HCT116 (cell line): ENCODE data around the gene EML3. TPM values are rescaled to one million over a fixed set of nuclear protein-coding genes. Genes with fewer than 3 reads are reported as not detected.

Experiments used
- ATAC-seq: fragments of 200-7000 bp; cut with Tn5 transposase; 2 replicates; pipeline ENCODE4 v1.9.1; 2020; ENCODE audit warnings: mild to moderate bottlenecking, moderate library complexity
- BruUV-seq: library from RNA; stranded (reverse); fragments of 400-500 nt; replicated peaks from 2 replicates; lab custom pipeline; 2021; lab: Mats Ljungman, UMichigan
- CTCF ChIA-PET: fragments of 300-600 bp; sonication (Branson Sonifier 250); formaldehyde crosslinking; loops from one replicate; lab custom pipeline; 2021; ENCODE audit warnings: antibody characterized with exemption; lab: Charles Lee
- POLR2A ChIA-PET: fragments of 300-600, 350-600 bp; sonication (Branson Sonifier 250); formaldehyde crosslinking; loops from one replicate; lab custom pipeline; 2021; ENCODE audit warnings: antibody characterized with exemption; lab: Charles Lee
- RAD21 ChIA-PET, 2 experiments: fragments of 300-600 bp; sonication (Branson Sonifier 250); formaldehyde crosslinking; loops; one replicate each; lab custom pipeline; 2023; ENCODE audit warnings: low total read pairs in 2 of 2; ENCODE audit not compliant: uncharacterized antibody in 2 of 2, unreplicated experiment in 2 of 2, low non-redundant PET in 1 of 2; lab: Charles Lee
- DNase-seq: peaks from one replicate; pipeline ENCODE4 v3.0.0-alpha.2; 2010; ENCODE audit warnings: low read depth, low spot score
- H2AFZ ChIP-seq: fragments of 200-600 bp; shearing (Covaris generic), sonication (generic); 2 replicates; pipeline ENCODE4 v1.6.1; 2017; ENCODE audit warnings: low read depth, mixed run types, mixed read lengths, antibody characterized with exemption, low read length; ENCODE audit not compliant: poor library complexity, severe bottlenecking
- H3K27ac ChIP-seq: 2 replicates; pipeline ENCODE4 v1.5.1; 2012; ENCODE audit warnings: low read depth, low read length
- H3K27me3 ChIP-seq: fragments of 200-600 bp; sonication (generic); 2 replicates; pipeline ENCODE4 v1.6.1; 2016; ENCODE audit warnings: mixed run types, low read length, mixed read lengths; ENCODE audit not compliant: insufficient read depth
- H3K36me3 ChIP-seq, 2 experiments: fragments of 200-500 bp in 1 of 2; fragments of 200-600 bp in 1 of 2; sonication (Bioruptor generic) in 1 of 2; sonication (generic) in 1 of 2; 2 replicates each; pipeline versions ENCODE4 v1.5.1 to v1.6.1; 2014 to 2016; ENCODE audit warnings: low read length in 2 of 2, inconsistent platforms in 1 of 2, mixed read lengths in 1 of 2, mixed run types in 1 of 2; ENCODE audit not compliant: insufficient read depth in 2 of 2, control insufficient read depth in 1 of 2
- H3K4me1 ChIP-seq, 2 experiments: fragments of 200-600 bp in 1 of 2; sonication (generic) in 1 of 2; 2 replicates each; pipeline versions ENCODE4 v1.5.1 to v1.6.1; 2012 to 2017; ENCODE audit warnings: low read length in 2 of 2, inconsistent platforms in 1 of 2, mild to moderate bottlenecking in 1 of 2, mixed read lengths in 1 of 2, mixed run types in 1 of 2, moderate library complexity in 1 of 2; ENCODE audit not compliant: insufficient read depth in 2 of 2, control insufficient read depth in 1 of 2
- H3K4me2 ChIP-seq: fragments of 200-600 bp; sonication (generic); 2 replicates; pipeline ENCODE4 v1.6.1; 2017; ENCODE audit warnings: mixed run types, low read length, mixed read lengths
- H3K4me3 ChIP-seq, 2 experiments: fragments of 200-600 bp in 1 of 2; sonication (generic) in 1 of 2; replicated peaks in 1 of 2; 2 replicates each; pipeline ENCODE4 v1.5.1; 2011 to 2016; ENCODE audit warnings: low read length in 2 of 2, control low read depth in 1 of 2, low read depth in 1 of 2, mild to moderate bottlenecking in 1 of 2, mixed read lengths in 1 of 2, mixed run types in 1 of 2
- H3K79me2 ChIP-seq: fragments of 200-600 bp; sonication (generic); 2 replicates; pipeline ENCODE4 v1.6.1; 2017; ENCODE audit warnings: mild to moderate bottlenecking, mixed run types, low read length, moderate library complexity, mixed read lengths; ENCODE audit not compliant: insufficient read depth
- H3K9ac ChIP-seq: fragments of 200-600 bp; sonication (generic); 2 replicates; pipeline ENCODE4 v1.6.1; 2016; ENCODE audit warnings: low read length, mixed read lengths
- H3K9me2 ChIP-seq: fragments of 200-600 bp; sonication (generic), shearing (Covaris generic); 2 replicates; pipeline ENCODE4 v1.6.1; 2017; ENCODE audit warnings: mixed run types, mild to moderate bottlenecking, moderate library complexity; ENCODE audit not compliant: insufficient read depth
- H3K9me3 ChIP-seq, 2 experiments: fragments of 200-500 bp in 1 of 2; fragments of 200-600 bp in 1 of 2; sonication (Bioruptor generic) in 1 of 2; sonication (generic) in 1 of 2; 2 replicates each; pipeline ENCODE4 v1.6.1; 2014 to 2017; ENCODE audit warnings: low read length in 2 of 2, mixed read lengths in 2 of 2, inconsistent platforms in 1 of 2, low read depth in 1 of 2, mild to moderate bottlenecking in 1 of 2, mixed run types in 1 of 2, moderate library complexity in 1 of 2; ENCODE audit not compliant: control insufficient read depth in 1 of 2, insufficient read depth in 1 of 2
- H4K20me1 ChIP-seq: fragments of 200-600 bp; sonication (generic), shearing (Covaris generic); 2 replicates; pipeline ENCODE4 v1.6.1; 2017; ENCODE audit warnings: mixed run types, mild to moderate bottlenecking, moderate library complexity; ENCODE audit not compliant: insufficient read depth
- CBX3 ChIP-seq: IDR thresholded peaks from 2 replicates; pipeline ENCODE4 v1.6.1; 2012; ENCODE audit warnings: low read depth
- FOSL1 ChIP-seq: IDR thresholded peaks from 2 replicates; pipeline ENCODE4 v1.6.1; 2012; ENCODE audit warnings: low read depth
- JUND ChIP-seq: IDR thresholded peaks from 2 replicates; pipeline ENCODE4 v1.6.1; 2012
- POLR2A ChIP-seq: IDR thresholded peaks from 2 replicates; pipeline ENCODE4 v1.7.0; 2011; ENCODE audit warnings: borderline replicate concordance; ENCODE audit not compliant: insufficient read depth, insufficient read length; ENCODE audit errors: extremely low read depth
- POLR2AphosphoS5 ChIP-seq: IDR thresholded peaks from 2 replicates; pipeline ENCODE4 v1.6.1; 2011; ENCODE audit warnings: mild to moderate bottlenecking, low read depth, low read length, moderate library complexity
- SP1 ChIP-seq: IDR thresholded peaks from 2 replicates; pipeline ENCODE4 v1.6.1; 2012; ENCODE audit warnings: low read depth
- SRF ChIP-seq: IDR thresholded peaks from 2 replicates; pipeline ENCODE4 v1.6.1; 2012; ENCODE audit warnings: low read depth
- ZNF274 ChIP-seq: fragments of 200-500 bp; sonication (Bioruptor generic); IDR thresholded peaks from 2 replicates; pipeline ENCODE4 v1.6.1; 2014; ENCODE audit warnings: mild to moderate bottlenecking, low read depth, low read length, inconsistent platforms
- intact Hi-C: fragments of 100-400 bp; cut with micrococcal nuclease; formaldehyde crosslinking; loops from 2 replicates; pipeline ENCODE4 v1.10.0; 2022
- total RNA-seq: library from RNA; stranded (reverse); gene quantifications from one replicate; pipeline ENCODE4 v1.2.1, GENCODE V29; 2021; ENCODE audit not compliant: unreplicated experiment
- TF ChIP-seq, protein P1 (sequence below): IDR thresholded peaks from 2 replicates; pipeline ENCODE4 v1.6.1; 2012
- TF ChIP-seq, protein P2 (sequence below): IDR thresholded peaks from 2 replicates; pipeline ENCODE4 v1.6.1; 2012; ENCODE audit warnings: low read depth

Gene EML3
- total RNA-seq, 1 experiment from 2014 or later: 124 TPM

DNA sequence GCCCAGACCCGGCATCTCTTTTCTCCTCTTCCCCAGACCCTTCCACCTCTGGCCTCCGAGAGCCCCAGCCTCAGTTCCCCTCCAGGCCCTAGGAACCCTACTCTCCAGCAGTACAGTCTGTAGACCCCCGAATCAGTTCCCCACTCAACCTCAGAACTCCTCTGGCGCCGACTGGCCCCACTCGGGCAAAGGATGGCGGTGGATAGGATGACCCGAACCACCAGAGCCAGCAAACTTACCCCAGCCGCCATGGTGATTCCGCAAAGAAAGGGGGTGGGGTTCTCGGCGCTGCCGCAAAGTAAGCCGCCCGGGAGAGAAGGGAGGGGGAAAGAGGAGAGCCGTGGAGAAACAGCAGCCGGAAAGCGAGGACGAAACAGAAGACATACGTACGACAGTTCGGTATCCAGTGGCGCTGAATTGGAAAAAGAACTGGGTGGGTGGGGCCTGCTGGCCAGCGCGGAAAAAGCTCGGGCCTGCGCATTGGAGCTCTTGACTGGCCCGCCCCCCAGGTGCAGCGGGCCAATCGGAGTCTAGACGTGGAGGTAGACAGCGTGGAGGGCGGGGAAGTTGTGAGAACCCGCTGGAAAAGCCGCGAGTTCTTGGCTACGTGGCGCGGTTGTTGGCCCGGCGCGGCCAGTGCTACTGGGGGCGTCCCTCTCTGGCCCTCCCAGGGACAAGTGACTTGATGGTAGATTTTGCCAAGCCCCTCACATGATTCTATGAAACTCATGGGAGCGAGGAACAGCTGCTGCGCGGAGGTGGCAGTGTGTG is 38.8 kb downstream of the EML3 start, which contains the start of gene EEF1G (continued):
- no peak for TF ChIP-seq ZNF274
- TF ChIP-seq POLR2A: peak; percentile 79
- no peak for TF ChIP-seq SRF
- peak; percentile 90 for TF ChIP-seq POLR2AphosphoS5
- TF ChIP-seq SP1: peak; percentile 11; the same call in 1 of the 2 replicates

DNA sequence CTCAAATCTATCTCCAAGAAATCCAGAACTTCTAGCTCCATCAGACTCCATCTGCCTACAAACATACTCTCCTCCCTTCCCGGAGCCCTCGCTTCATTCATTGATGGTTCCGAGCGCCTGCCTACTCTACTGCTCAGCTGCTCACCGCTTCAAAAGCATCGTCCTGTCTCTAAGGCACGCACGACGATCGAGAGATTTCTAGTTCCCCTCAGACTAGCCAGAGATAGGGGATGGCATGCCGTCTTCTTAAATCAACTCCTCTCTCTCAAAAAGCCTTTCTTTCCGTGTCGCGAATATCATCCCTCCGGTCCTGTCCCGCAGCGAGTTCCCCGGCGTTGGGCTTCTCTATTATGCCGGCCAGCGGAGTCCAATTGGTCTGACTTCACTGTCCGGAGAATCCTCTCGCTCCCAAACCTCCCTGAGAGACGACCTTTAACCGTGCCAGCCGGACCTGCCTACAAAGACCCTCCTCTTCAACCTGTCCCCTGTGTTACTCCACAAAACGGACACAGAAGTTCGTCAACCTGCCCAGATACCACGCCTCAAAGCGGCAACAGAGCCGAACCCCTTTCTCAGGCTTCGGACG is 39.5 kb downstream of the EML3 start:
- H3K36me3 ChIP-seq: peaks cover 34 to 62% of the 10 kb centered on the region in 2 experiments
- TF ChIP-seq CBX3: no peak
- TF ChIP-seq, protein P1, sequence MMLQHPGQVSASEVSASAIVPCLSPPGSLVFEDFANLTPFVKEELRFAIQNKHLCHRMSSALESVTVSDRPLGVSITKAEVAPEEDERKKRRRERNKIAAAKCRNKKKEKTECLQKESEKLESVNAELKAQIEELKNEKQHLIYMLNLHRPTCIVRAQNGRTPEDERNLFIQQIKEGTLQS: no peak
- no peak for TF ChIP-seq JUND
- no peak for TF ChIP-seq FOSL1
- TF ChIP-seq, protein P2, sequence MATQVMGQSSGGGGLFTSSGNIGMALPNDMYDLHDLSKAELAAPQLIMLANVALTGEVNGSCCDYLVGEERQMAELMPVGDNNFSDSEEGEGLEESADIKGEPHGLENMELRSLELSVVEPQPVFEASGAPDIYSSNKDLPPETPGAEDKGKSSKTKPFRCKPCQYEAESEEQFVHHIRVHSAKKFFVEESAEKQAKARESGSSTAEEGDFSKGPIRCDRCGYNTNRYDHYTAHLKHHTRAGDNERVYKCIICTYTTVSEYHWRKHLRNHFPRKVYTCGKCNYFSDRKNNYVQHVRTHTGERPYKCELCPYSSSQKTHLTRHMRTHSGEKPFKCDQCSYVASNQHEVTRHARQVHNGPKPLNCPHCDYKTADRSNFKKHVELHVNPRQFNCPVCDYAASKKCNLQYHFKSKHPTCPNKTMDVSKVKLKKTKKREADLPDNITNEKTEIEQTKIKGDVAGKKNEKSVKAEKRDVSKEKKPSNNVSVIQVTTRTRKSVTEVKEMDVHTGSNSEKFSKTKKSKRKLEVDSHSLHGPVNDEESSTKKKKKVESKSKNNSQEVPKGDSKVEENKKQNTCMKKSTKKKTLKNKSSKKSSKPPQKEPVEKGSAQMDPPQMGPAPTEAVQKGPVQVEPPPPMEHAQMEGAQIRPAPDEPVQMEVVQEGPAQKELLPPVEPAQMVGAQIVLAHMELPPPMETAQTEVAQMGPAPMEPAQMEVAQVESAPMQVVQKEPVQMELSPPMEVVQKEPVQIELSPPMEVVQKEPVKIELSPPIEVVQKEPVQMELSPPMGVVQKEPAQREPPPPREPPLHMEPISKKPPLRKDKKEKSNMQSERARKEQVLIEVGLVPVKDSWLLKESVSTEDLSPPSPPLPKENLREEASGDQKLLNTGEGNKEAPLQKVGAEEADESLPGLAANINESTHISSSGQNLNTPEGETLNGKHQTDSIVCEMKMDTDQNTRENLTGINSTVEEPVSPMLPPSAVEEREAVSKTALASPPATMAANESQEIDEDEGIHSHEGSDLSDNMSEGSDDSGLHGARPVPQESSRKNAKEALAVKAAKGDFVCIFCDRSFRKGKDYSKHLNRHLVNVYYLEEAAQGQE: no peak
- intact Hi-C loops: no loop called here
- no peaks in the 10 kb centered on the region for H3K9me2 ChIP-seq
- H3K9me3 ChIP-seq: no peaks in the 10 kb centered on the region
- peak overlapping the region; percentile 87 for H3K4me2 ChIP-seq
- POLR2A ChIA-PET: interaction anchor here (0.7 to 1.8 kb wide), 26 partner anchors 8 to 283 kb away, joined by 3 to 52 read pairs (median 6); partner anchors contain the start of genes AHNAK, C11orf98, CSKMT and HNRNPUL2
- H3K79me2 ChIP-seq: peaks cover 56% of the 10 kb centered on the region
- peak overlapping the region; percentile 98 for H3K9ac ChIP-seq
- H3K27me3 ChIP-seq: no peaks in the 10 kb centered on the region
- RAD21 ChIA-PET: interaction anchor here (1.0 kb wide), 3 partner anchors 18 to 148 kb away, joined by 3 to 6 read pairs (median 3); partner anchors contain the start of gene TUT1 (in 2 of the 2)
- H3K4me3 ChIP-seq: peak overlapping the region; percentile 76 to 99
- peak overlapping the region; percentile 94 for H3K27ac ChIP-seq
- H4K20me1 ChIP-seq: peaks cover 12% of the 10 kb centered on the region; the same call in 1 of the 2 replicates
- TSS peak; percentile 81 for BruUV-seq
- CTCF ChIA-PET: interaction anchor here (1.0 to 1.8 kb wide), 6 partner anchors 13 to 180 kb away, joined by 4 to 18 read pairs (median 6); partner anchors contain the start of gene TUT1
- ATAC-seq (peak; percentile 1; the same call in 1 of the 2 replicates), DNase-seq (no peak)
- peaks cover 8 to 30% of the 10 kb centered on the region in 2 experiments for H3K4me1 ChIP-seq
- H2AFZ ChIP-seq: no peak overlapping the region
